ENCODE results near the gene NR1D1.

The NR1D1 gene

DNA sequence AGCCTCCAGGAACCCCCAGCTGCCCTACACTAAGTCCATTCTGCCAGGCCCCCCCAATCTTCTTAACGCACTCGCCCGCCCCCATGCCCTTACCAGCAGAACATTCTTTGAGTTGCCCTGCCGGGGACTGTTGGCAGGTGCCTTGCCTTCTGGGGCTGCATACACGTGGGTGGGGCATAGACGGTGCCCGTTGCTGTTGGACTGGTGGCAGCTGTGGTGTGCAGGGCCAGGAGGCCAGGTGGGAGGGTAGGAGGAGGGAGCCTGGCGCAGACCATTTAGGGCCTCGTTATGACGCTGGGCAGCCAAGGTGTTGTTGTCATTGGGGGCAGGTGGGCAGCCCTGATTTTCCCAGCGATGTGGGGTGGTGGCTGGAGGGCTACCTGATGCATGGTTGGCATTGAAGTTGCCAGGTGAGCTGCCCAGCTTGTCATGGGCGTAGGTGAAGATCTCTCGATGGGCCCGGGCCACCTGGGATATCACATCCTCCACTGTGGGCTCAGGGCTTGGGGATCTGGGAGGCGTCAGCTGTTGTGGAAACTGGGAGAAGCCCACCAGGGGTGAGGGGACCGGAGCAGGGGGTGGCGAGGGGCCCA is 4.9 kb downstream of the NR1D1 start:
- no peak for TF ChIP-seq NFRKB (IDR thresholded peaks at IDR 0.05)
- TF ChIP-seq FOXA1 (IDR thresholded peaks at IDR 0.05), result no peak
- TF ChIP-seq HDGF (IDR thresholded peaks at IDR 0.05; ENCODE audit: borderline replicate concordance), result no peak
- no peak for TF ChIP-seq SUZ12 (IDR thresholded peaks at IDR 0.05)
- TF ChIP-seq, protein P1, sequence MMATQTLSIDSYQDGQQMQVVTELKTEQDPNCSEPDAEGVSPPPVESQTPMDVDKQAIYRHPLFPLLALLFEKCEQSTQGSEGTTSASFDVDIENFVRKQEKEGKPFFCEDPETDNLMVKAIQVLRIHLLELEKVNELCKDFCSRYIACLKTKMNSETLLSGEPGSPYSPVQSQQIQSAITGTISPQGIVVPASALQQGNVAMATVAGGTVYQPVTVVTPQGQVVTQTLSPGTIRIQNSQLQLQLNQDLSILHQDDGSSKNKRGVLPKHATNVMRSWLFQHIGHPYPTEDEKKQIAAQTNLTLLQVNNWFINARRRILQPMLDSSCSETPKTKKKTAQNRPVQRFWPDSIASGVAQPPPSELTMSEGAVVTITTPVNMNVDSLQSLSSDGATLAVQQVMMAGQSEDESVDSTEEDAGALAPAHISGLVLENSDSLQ (IDR thresholded peaks at IDR 0.05), result no peak
- TF ChIP-seq CTBP1 (IDR thresholded peaks at IDR 0.05; ENCODE audit: borderline replicate concordance), result no peak
- TF ChIP-seq FOXK2 (IDR thresholded peaks at IDR 0.05), result no peak
- TF ChIP-seq ARNT (IDR thresholded peaks at IDR 0.05), result no peak
- DNase-seq (ENCODE audit: extremely low spot score), result no peak
- ChIA-PET CTCF (interaction anchor here (1.2 kb wide), 1 partner anchor 9 kb away, joined by 3 read pairs; no protein-coding TSS in a partner anchor), POLR2A (interaction anchor here (1.3 kb wide), 1 partner anchor 19 kb away, joined by 3 read pairs; no protein-coding TSS in a partner anchor)

DNA sequence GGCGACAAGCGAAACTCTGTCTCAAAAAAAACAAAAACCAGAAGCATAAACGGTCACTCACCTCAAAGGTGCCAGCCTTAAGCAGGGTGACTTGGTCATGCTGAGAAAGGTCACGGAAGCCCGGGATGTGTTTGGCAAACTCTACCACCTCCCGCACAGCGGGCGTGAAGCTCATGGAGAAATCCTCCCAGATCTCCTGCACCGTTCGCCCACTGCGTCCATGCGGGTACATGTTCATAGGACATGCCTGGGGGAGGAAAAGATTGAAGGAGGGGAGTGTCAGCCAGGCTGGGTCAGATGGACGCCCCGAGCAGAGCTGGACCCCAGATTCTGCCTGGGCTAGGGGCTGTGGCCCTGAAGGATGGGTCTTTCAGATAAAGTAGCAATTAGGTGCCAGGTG is 5.5 kb downstream of the NR1D1 start:
- TF ChIP-seq NFRKB (IDR thresholded peaks at IDR 0.05) (no peak), SP1 (IDR thresholded peaks at IDR 0.05) (no peak), ELF4 (IDR thresholded peaks at IDR 0.05) (no peak), FOXA1 (IDR thresholded peaks at IDR 0.05) (no peak), ARNT (IDR thresholded peaks at IDR 0.05) (no peak), FOXM1 (IDR thresholded peaks at IDR 0.05; ENCODE audit: borderline replicate concordance) (no peak), HDGF (IDR thresholded peaks at IDR 0.05; ENCODE audit: borderline replicate concordance) (no peak), LEF1 (IDR thresholded peaks at IDR 0.05; ENCODE audit: borderline replicate concordance) (no peak), CTBP1 (IDR thresholded peaks at IDR 0.05; ENCODE audit: borderline replicate concordance) (no peak), L3MBTL2 (conservative IDR thresholded peaks at IDR 0.05) (no peak), TARDBP (IDR thresholded peaks at IDR 0.05) (no peak)
- POLR2A ChIA-PET, result interaction anchor here (1.3 kb wide), 1 partner anchor 19 kb away, joined by 3 read pairs; no protein-coding TSS in a partner anchor
- CTCF ChIA-PET, result interaction anchor here (1.2 kb wide), 1 partner anchor 8 kb away, joined by 3 read pairs; no protein-coding TSS in a partner anchor
- no peak for DNase-seq (ENCODE audit: extremely low spot score)

DNA sequence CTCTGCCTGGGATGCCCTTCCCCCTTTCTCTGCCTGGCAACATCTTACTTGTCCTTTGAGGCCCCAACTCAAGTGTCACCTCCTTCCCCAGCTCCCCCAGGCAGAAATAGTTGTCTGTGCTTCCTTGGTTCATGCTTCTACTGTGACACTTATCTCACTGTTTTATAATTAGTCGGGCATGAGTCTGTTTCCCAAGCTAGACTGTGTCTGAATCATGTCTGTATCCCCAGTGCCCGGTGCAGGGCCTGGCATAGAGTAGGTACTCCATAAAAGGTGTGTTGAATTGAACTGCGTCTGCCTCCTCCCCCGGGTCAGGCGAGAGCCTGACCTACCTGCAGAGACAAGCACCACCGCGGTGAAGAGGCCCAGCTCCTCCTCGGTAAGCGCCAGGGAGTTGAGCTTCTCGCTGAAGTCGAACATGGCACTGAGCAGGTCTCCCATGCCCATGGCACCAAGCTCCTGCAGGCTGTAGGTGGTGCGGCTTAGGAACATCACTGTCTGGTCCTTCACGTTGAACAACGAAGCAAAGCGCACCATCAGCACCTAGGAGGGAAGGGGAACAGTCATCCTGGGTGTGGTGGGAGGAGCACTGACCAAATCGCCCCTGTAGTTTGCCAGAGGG is 6.7 kb downstream of the NR1D1 start:
- no peak for DNase-seq (ENCODE audit: extremely low spot score)
- ChIA-PET CTCF (interaction anchor here (0.5 to 1.1 kb wide), 2 partner anchors 19 to 27 kb away, joined by 3 read pairs; no protein-coding TSS in a partner anchor), POLR2A (interaction anchor here (1.3 kb wide), 1 partner anchor 20 kb away, joined by 4 read pairs; no protein-coding TSS in a partner anchor)
- TF ChIP-seq LEF1 (IDR thresholded peaks at IDR 0.05; ENCODE audit: borderline replicate concordance), result no peak
- TF ChIP-seq FOXK2 (IDR thresholded peaks at IDR 0.05), result no peak
- no peak for TF ChIP-seq HDGF (IDR thresholded peaks at IDR 0.05; ENCODE audit: borderline replicate concordance)
- no peak for TF ChIP-seq SUZ12 (IDR thresholded peaks at IDR 0.05)
- TF ChIP-seq, protein P1 (IDR thresholded peaks at IDR 0.05), result no peak
- no peak for TF ChIP-seq NFRKB (IDR thresholded peaks at IDR 0.05)
- no peak for TF ChIP-seq SP1 (IDR thresholded peaks at IDR 0.05)
- TF ChIP-seq FOXM1 (IDR thresholded peaks at IDR 0.05; ENCODE audit: borderline replicate concordance), result no peak
- no peak for TF ChIP-seq FOXA1 (IDR thresholded peaks at IDR 0.05)
- TF ChIP-seq ARNT (IDR thresholded peaks at IDR 0.05), result no peak

DNA sequence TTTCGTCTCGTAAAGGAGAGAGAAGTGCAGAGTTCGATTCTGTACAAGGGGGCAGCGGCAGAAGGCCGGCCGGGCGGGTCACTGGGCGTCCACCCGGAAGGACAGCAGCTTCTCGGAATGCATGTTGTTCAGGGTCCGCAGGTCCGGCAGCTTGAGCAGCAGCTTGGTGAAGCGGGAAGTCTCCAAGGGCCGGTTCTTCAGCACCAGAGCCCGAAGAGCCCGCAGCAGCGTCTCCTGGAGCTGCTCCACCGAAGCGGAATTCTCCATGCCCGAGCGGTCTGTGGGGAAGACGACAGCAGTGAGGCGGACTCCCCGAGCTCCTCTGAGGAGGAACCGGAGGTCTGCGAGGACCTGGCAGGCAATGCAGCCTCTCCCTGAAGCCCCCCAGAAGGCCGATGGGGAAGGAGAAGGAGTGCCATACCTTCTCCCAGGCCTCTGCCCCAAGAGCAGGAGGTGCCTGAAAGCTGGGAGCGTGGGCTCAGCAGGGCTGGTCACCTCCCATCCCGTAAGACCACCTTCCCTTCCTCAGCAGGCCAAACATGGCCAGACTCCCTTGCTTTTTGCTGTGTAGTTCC is 7.3 kb downstream of the NR1D1 start:
- CTCF ChIA-PET, result interaction anchor here (0.5 to 1.1 kb wide), 2 partner anchors 18 to 28 kb away, joined by 3 read pairs; no protein-coding TSS in a partner anchor
- POLR2A ChIA-PET, result interaction anchor here (1.3 kb wide), 1 partner anchor 20 kb away, joined by 4 read pairs; no protein-coding TSS in a partner anchor

GRCh38 chr17:40092581-40092980 is 7.8 kb downstream of the NR1D1 start:
- ChIA-PET POLR2A (interaction anchor here (1.3 kb wide), 1 partner anchor 21 kb away, joined by 4 read pairs; no protein-coding TSS in a partner anchor), CTCF (no interaction called here)
- DNase-seq (ENCODE audit: extremely low spot score), result no peak
- TF ChIP-seq ZNF384 (IDR thresholded peaks at IDR 0.05), result no peak
- TF ChIP-seq LEF1 (IDR thresholded peaks at IDR 0.05; ENCODE audit: borderline replicate concordance), result no peak
- no peak for TF ChIP-seq ELF4 (IDR thresholded peaks at IDR 0.05)
- TF ChIP-seq FOXK2 (IDR thresholded peaks at IDR 0.05), result no peak
- no peak for TF ChIP-seq FOXA1 (IDR thresholded peaks at IDR 0.05)
- no peak for TF ChIP-seq TARDBP (IDR thresholded peaks at IDR 0.05)
- TF ChIP-seq ARNT (IDR thresholded peaks at IDR 0.05), result no peak
- TF ChIP-seq, protein P1 (IDR thresholded peaks at IDR 0.05), result no peak
- TF ChIP-seq FOXM1 (IDR thresholded peaks at IDR 0.05; ENCODE audit: borderline replicate concordance), result no peak
- no peak for TF ChIP-seq BHLHE40 (IDR thresholded peaks at IDR 0.05; ENCODE audit: borderline replicate concordance)
- no peak for TF ChIP-seq HDGF (IDR thresholded peaks at IDR 0.05; ENCODE audit: borderline replicate concordance)
- TF ChIP-seq SUZ12 (IDR thresholded peaks at IDR 0.05), result no peak
- TF ChIP-seq NFRKB (IDR thresholded peaks at IDR 0.05), result no peak
- TF ChIP-seq L3MBTL2 (conservative IDR thresholded peaks at IDR 0.05), result no peak
- no peak for TF ChIP-seq CTBP1 (IDR thresholded peaks at IDR 0.05; ENCODE audit: borderline replicate concordance)
- TF ChIP-seq SP1 (IDR thresholded peaks at IDR 0.05), result no peak

More for the DNA sequence above, 7.3 kb downstream of the NR1D1 start:
- DNase-seq (ENCODE audit: extremely low spot score), result no peak
- TF ChIP-seq ELF4 (IDR thresholded peaks at IDR 0.05), result no peak
- no peak for TF ChIP-seq L3MBTL2 (conservative IDR thresholded peaks at IDR 0.05)
- TF ChIP-seq, protein P1 (IDR thresholded peaks at IDR 0.05), result no peak
